Activated T-cell treated with anti-CD3 and anti-CD28 coated beads, Interleukin-2, amount 50 U/mL, for 48 hours (primary cell): Measurements from ENCODE around the gene ADGRG6.

ENCODE experiments used
- DNase-seq, 2 experiments: peaks; one replicate each; pipeline ENCODE4 v3.0.0-alpha.2; 2020

The ADGRG6 gene

GRCh38 chr6:142292166-142292924 lies 9.5 kb upstream of the ADGRG6 start:
- DNase-seq, result no peak

DNA sequence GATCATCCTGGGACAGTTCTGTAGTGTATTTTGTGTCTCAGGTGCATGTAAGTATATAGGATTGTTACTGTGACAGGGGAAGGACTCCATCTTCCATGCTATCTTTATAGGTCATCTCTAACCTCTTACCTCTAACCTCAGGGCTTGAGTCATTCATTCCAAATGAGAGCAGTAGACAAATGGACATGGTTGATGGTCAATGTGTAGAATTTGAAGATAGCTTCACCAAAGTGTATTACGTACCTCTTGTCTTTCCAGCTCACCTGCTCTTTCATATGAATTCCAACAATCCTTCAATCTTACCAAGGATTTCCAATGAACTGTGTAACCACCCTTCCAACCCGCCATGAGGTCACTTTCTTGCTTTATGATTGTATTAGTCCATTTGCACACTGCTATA lies 8.7 kb upstream of the ADGRG6 start:
- no peak for DNase-seq

GRCh38 chr6:142294679-142295078 lies 7.1 kb upstream of the ADGRG6 start:
- DNase-seq, result no peak

- no peak for DNase-seq
Observed at GRCh38 chr6:142296975-142297604, 4.7 kb upstream of the ADGRG6 start.

DNA sequence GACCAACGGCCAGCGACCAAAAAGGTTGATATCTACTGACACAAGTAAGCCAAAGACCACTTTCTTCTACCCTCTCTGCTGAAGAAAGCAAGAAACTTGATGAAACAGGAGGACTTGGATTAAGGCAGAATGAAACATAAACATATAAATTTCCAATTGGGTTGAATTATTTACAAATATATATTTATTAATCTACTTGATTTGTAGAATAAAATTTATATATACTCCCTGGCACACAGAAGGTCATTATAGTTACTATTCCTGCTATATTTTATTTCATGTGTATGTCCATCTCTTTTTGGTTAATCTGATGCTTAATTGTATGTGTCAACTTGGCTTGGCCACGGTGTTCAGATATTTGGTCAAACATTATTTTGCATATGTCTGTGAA lies 4.2 kb upstream of the ADGRG6 start:
- DNase-seq, result no peak

DNA sequence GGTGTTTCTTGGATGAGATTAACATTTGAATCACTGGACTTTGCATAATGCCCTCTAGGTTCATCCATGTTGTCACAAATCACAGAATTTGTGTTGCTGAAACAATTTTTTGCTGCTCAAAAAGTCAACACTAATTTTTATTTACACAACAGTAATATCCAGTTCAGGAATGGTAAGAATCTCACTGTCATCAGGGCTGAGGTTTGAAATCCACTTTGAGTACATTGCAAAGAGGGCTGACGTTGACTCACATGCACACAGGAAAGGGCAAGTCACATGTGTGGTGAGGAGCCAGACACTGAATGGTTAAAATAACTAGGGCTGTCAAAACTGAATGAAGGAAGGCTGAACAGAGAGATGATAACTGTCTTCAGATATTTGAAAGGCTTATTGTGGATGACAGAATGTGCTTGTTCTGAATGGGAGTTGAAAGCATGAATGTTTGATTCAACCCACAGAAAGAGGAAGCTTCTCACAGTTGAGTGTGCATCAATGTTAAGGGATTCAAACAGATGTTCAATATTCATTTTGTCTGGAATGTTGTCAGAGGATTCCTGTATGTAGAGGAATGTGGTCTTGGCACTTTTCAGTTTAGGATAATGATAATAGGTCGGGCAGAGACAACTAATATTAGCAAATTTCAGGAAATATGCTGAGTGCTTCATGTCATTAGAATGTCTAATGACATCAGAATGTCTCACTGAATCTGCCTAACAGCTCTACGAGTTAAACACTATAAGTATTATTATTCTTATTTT lies 3.6 kb upstream of the ADGRG6 start:
- no peak for DNase-seq

- no peak for DNase-seq
Observed at GRCh38 chr6:142300302-142300701, 1.5 kb upstream of the ADGRG6 start.

- DNase-seq, result peak; percentile 18 to 24
Observed at GRCh38 chr6:142300758-142301650, 803 bp upstream of the ADGRG6 start.

GRCh38 chr6:142302421-142303175 lies 791 bp downstream of the ADGRG6 start:
- DNase-seq, result no peak

GRCh38 chr6:142303176-142303533 lies 1.3 kb downstream of the ADGRG6 start:
- DNase-seq, result no peak

- DNase-seq, result no peak
Observed at GRCh38 chr6:142304241-142304640, 2.4 kb downstream of the ADGRG6 start.

- no peak for DNase-seq
Observed at GRCh38 chr6:142306736-142307135, 4.9 kb downstream of the ADGRG6 start.

- DNase-seq, result no peak
Observed at GRCh38 chr6:142307963-142308748, 6.3 kb downstream of the ADGRG6 start.

GRCh38 chr6:142309426-142309825 lies 7.6 kb downstream of the ADGRG6 start:
- no peak for DNase-seq

GRCh38 chr6:142313284-142313683 lies 11.5 kb downstream of the ADGRG6 start:
- DNase-seq, result no peak

DNA sequence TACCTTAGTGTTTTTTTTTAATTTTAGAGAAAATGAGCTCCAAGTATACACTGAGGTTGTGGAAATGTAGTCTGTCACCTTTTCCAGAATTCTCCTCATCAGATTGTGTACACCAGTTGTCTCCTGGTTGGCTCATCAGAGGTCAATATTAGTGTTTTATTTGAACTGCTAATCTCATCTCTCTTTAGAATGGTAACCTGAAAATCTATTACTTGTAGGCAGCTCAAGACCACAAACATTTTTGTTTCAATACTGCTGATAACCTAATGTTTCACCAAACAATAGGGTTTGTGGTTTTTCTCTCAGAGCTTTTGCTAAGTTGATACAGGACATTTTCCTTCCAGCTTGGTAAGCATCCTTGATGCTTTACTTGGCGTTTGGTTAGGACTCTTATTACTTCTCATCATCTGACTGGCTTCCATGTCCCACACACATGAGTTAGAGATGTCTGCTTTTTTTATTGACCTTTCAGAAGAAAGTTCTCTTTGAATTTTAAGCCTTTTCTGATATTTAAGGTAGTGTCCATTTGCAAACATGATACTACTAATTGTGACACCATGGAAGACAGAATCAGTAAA lies 15.1 kb downstream of the ADGRG6 start:
- DNase-seq, result no peak

- no peak for DNase-seq
Observed at GRCh38 chr6:142318714-142319113, 16.9 kb downstream of the ADGRG6 start.

DNA sequence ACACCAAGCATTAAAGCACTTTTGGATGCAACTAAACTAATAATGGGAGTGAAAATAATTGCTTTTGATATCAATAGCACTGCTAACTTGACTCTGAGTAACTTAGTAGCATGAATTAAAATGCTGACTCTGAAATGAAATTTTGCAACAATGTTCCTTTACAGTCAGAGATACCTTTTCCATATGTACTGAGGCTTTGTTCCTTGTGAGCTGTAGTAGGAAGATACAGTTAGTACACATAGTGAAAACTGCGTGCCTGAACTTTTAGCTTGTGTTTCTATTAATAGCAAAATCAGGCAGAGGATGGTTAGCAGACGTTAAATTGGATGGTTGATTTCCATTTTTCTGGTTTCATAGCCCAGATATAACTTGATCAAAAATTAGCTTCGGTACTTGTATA lies 18.6 kb downstream of the ADGRG6 start:
- no peak for DNase-seq

DNA sequence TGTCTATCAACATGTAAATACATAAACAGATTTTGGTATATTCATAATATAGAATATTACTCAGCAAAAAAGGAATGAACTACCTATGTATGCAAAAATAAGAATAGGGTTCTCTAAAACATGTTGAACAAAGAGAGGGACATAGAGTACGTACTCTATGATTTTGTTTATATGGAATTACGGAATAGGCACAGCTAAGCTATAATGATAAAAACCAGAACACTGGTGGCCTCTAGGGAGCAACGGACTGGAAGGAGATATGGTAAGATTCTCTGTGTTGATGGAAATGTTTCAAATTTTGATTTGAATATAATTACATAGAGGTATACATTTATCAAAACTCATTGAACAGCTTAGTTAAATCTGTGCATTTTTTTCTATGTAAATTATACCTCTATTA lies 19.6 kb downstream of the ADGRG6 start:
- no peak for DNase-seq

- no peak for DNase-seq
Observed at GRCh38 chr6:142322066-142322465, 20.3 kb downstream of the ADGRG6 start.
